Left ventricle myocardium inferior (tissue), 1 donor: ENCODE data around the gene HEPACAM. TPM values are rescaled to one million over a fixed set of nuclear protein-coding genes. Genes with fewer than 3 reads are reported as not detected.

Experiments used
- DNase-seq: peaks from one replicate; pipeline ENCODE4 v3.0.0-alpha.2; 2020
- H3K27ac ChIP-seq: fragments of 200-600 bp; replicated peaks from 2 replicates; pipeline ENCODE4 v1.8.0; 2021
- H3K27me3 ChIP-seq: fragments of 200-600 bp; 2 replicates; pipeline ENCODE4 v1.8.0; 2021; ENCODE audit warnings: low read depth
- H3K36me3 ChIP-seq: fragments of 200-600 bp; 2 replicates; pipeline ENCODE4 v1.8.0; 2021
- H3K4me1 ChIP-seq: fragments of 200-600 bp; 2 replicates; pipeline ENCODE4 v1.8.0; 2021
- H3K4me3 ChIP-seq: fragments of 200-600 bp; 2 replicates; pipeline ENCODE4 v1.8.0; 2021; ENCODE audit warnings: mild to moderate bottlenecking, moderate library complexity
- H3K9me3 ChIP-seq: fragments of 200-600 bp; replicated peaks from 2 replicates; pipeline ENCODE4 v1.8.0; 2021
- CTCF ChIP-seq: fragments of 200-600 bp; IDR thresholded peaks from 2 replicates; pipeline ENCODE4 v1.8.0; 2021; ENCODE audit warnings: antibody characterized with exemption, mild to moderate bottlenecking, borderline replicate concordance
- intact Hi-C: fragments of 100-400 bp; cut with micrococcal nuclease; formaldehyde crosslinking; loops from one replicate; pipeline ENCODE4 v1.11.0; 2022
- total RNA-seq: library from RNA; stranded (reverse); fragmentation: NEBNext Ultra II Directional; extraction: Animal tissue kit (Norgen Biotek cat#: 25700); gene quantifications from one replicate; pipeline ENCODE4 v1.2.1, GENCODE V29; 2021
- donor health status: DM: no; HTN: yes; CAD: no; lungs with severe emphysema.

The HEPACAM gene
- total RNA-seq, 1 donor from 2014 or later = not detected

- H3K4me3 ChIP-seq = peak overlapping the region; percentile 67
- DNase-seq = peak; percentile 81
- TF ChIP-seq CTCF = no peak
- H3K9me3 ChIP-seq = no peaks in the 10 kb centered on the region
- no peaks in the 10 kb centered on the region for H3K36me3 ChIP-seq
- peak overlapping the region; percentile 90 for H3K27ac ChIP-seq
- H3K27me3 ChIP-seq = peaks cover 30% of the 10 kb centered on the region
- H3K4me1 ChIP-seq = peaks cover 17% of the 10 kb centered on the region
- intact Hi-C loops = no loop called here
These were observed 14.8 kb downstream of the HEPACAM start for GRCh38 chr11:124920870-124921609.

GRCh38 chr11:124920356-124920755, 15.5 kb downstream of the HEPACAM start:
- Histone ChIP-seq H3K9me3 (no peaks in the 10 kb centered on the region), H3K27ac (peak overlapping the region; percentile 90), H3K36me3 (no peaks in the 10 kb centered on the region), H3K4me3 (peak overlapping the region; percentile 67), H3K27me3 (peaks cover 30% of the 10 kb centered on the region), H3K4me1 (peaks cover 17% of the 10 kb centered on the region)
- no peak for DNase-seq
- intact Hi-C loops = no loop called here
- no peak for TF ChIP-seq CTCF

GRCh38 chr11:124919898-124920297, 15.9 kb downstream of the HEPACAM start:
- intact Hi-C loops = no loop called here
- peaks cover 17% of the 10 kb centered on the region for H3K4me1 ChIP-seq
- peak overlapping the region; percentile 90 for H3K27ac ChIP-seq
- peaks cover 30% of the 10 kb centered on the region for H3K27me3 ChIP-seq
- no peaks in the 10 kb centered on the region for H3K9me3 ChIP-seq
- DNase-seq = no peak
- H3K36me3 ChIP-seq = no peaks in the 10 kb centered on the region
- H3K4me3 ChIP-seq = no peak overlapping the region
- no peak for TF ChIP-seq CTCF

GRCh38 chr11:124918950-124919349, 16.9 kb downstream of the HEPACAM start, which contains the start of gene HEPN1:
TSS of gene HEPN1 (plus strand) at chr11:124919250.
- peaks cover 30% of the 10 kb centered on the region for H3K27me3 ChIP-seq
- peaks cover 17% of the 10 kb centered on the region for H3K4me1 ChIP-seq
- H3K9me3 ChIP-seq = peaks cover under 1% of the 10 kb centered on the region
- no peaks in the 10 kb centered on the region for H3K36me3 ChIP-seq
- no peak within 1 kb of the TSS for H3K4me3 ChIP-seq
- no peak for DNase-seq
- TF ChIP-seq CTCF = no peak
- intact Hi-C loops = no loop called here
- peak within 1 kb of the TSS; percentile 90 for H3K27ac ChIP-seq

- H3K4me3 ChIP-seq = no peak overlapping the region
- no peak overlapping the region for H3K27ac ChIP-seq
- intact Hi-C loops = no loop called here
- peaks cover 26% of the 10 kb centered on the region for H3K27me3 ChIP-seq
- H3K4me1 ChIP-seq = peaks cover 17% of the 10 kb centered on the region
- H3K36me3 ChIP-seq = no peaks in the 10 kb centered on the region
- H3K9me3 ChIP-seq = peaks cover 10% of the 10 kb centered on the region
- TF ChIP-seq CTCF = no peak
- DNase-seq = no peak
These were observed 18.7 kb downstream of the HEPACAM start for GRCh38 chr11:124917115-124917637.
